Measurements from ENCODE around the gene SLIT3. TPM values are rescaled to one million over a fixed set of nuclear protein-coding genes. Genes with fewer than 3 reads are reported as not detected.

Gene SLIT3
- total and polyA plus RNA-seq, 9 of the 15 experiments (the other 6 are each of a cell fraction or from before 2014, with no cell fraction given) = 0.01 to 0.04 TPM; not detected in 7

DNA sequence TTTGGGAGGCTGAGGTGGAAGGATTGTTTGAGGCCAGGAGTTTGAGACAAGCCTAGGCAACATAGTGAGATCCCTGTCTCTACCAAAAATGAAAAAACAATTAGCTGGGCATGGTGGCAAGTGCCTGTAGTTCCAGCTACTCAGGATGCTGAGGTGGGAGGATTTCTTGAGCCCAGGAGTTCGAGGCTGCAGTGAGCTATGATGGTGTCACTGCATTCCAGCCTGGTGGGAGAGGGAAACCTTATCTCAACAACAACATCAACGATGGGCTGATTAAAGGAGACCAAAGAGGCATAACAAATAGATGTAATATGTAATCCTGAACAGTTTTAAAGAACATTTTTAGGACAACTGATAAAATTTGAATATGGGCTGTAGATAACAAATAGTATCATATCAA lies 687.5 kb downstream of the SLIT3 start:
- Histone ChIP-seq H4K20me1 (replicated peaks; ENCODE audit: control insufficient read depth, insufficient read depth, low read length) (no peaks in the 10 kb centered on the region), H3K4me3 (no peak overlapping the region), H3K4me1 (replicated peaks in 1 of 2; ENCODE audit: control insufficient read depth in 2 of 2, insufficient read depth in 2 of 2, low read length in 2 of 2) (no peaks in the 10 kb centered on the region), H3K27ac (ENCODE audit: extremely low read depth, low read depth, low read length) (no peak overlapping the region), H3K9me3 (replicated peaks; ENCODE audit: control insufficient read depth, insufficient read depth, low read depth, low read length) (no peaks in the 10 kb centered on the region), H3K27me3 (ENCODE audit: control insufficient read depth in 2 of 2, insufficient read depth in 2 of 2, low read length in 2 of 2) (peaks cover 17 to 32% of the 10 kb centered on the region in 2 experiments), H3K9ac (ENCODE audit: insufficient read depth in 1 of 2, low read depth in 2 of 2, low read length in 2 of 2) (no peak overlapping the region), H3K9me1 (ENCODE audit: control insufficient read depth, insufficient read depth, low read length) (no peaks in the 10 kb centered on the region), H3K4me2 (ENCODE audit: insufficient read depth, low read length) (no peak overlapping the region), H2AFZ (ENCODE audit: low read depth, low read length) (no peak overlapping the region), H3K36me3 (ENCODE audit: control insufficient read depth, insufficient read depth, low read length) (no peaks in the 10 kb centered on the region), H3K79me2 (ENCODE audit: control insufficient read depth, insufficient read depth, low read length) (no peaks in the 10 kb centered on the region)
- in situ Hi-C loops (cut with MboI) (no loop called here), intact Hi-C loops (cut with micrococcal nuclease) (no loop called here)
- ChIA-PET POLR2A (interaction anchor here (0.7 kb wide), 1 partner anchor 350 kb away, joined by 4 read pairs; no protein-coding TSS in a partner anchor), CTCF (ENCODE audit: low intra/inter-chr PET ratio) (no interaction called here)
- FAIRE-seq (no peak), ATAC-seq (no peak), DNase-seq (ENCODE audit: extremely low read depth in 1 of 4, low spot score in 3 of 4) (no peak)
- TF ChIP-seq, protein P1, sequence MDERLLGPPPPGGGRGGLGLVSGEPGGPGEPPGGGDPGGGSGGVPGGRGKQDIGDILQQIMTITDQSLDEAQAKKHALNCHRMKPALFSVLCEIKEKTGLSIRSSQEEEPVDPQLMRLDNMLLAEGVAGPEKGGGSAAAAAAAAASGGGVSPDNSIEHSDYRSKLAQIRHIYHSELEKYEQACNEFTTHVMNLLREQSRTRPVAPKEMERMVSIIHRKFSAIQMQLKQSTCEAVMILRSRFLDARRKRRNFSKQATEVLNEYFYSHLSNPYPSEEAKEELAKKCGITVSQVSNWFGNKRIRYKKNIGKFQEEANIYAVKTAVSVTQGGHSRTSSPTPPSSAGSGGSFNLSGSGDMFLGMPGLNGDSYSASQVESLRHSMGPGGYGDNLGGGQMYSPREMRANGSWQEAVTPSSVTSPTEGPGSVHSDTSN (CRISPR knock-in tag; IDR thresholded peaks at IDR 0.05; ENCODE audit: low read depth) = no peak
- TF ChIP-seq, protein P1 (tag; conservative IDR thresholded peaks at IDR 0.05; ENCODE audit: low read depth) = 0 out of 2 replicates have a peak, but pooled peaks have one; percentile 4
- TF ChIP-seq ZNF75A (CRISPR knock-in tag; IDR thresholded peaks at IDR 0.05) (no peak), ZKSCAN3 (CRISPR knock-in tag; IDR thresholded peaks at IDR 0.05) (no peak), ZNF140 (CRISPR knock-in tag; IDR thresholded peaks at IDR 0.05) (no peak)
- 0% methylated on average over 2 of the region's 2 CpGs for WGBS (ENCODE audit: insufficient coverage, low coverage, missing lambda C conversion rate)
- BruUV-seq (replicated peaks) = no TSS peak
